OCI-LY1 (cell line): ENCODE results near the gene SLC51B.
A peak's percentile ranks its signal among the peaks of the same experiment; 100 is the strongest.
"Not testable (repeated sequence)": the region's sequence is repeated elsewhere in the genome, so short reads cannot be mapped to it uniquely, and the experiment has no call there.

ENCODE experiments used
- H2AFZ ChIP-seq: fragments of 200-600 bp; sonication (generic), shearing (Covaris generic); 2 replicates; pipeline ENCODE4 v1.6.0; 2014; ENCODE audit warnings: antibody characterized with exemption, mild to moderate bottlenecking, low read length
- H3F3A ChIP-seq: fragments of 200-600 bp; sonication (generic), shearing (Covaris generic); 2 replicates; pipeline ENCODE4 v1.6.0; 2014; ENCODE audit warnings: mild to moderate bottlenecking, antibody characterized with exemption, low read length, moderate library complexity; ENCODE audit not compliant: insufficient read depth
- H3K27ac ChIP-seq: fragments of 200-600 bp; sonication (generic); 2 replicates; pipeline ENCODE4 v1.5.1; 2014; ENCODE audit warnings: low read length, mixed run types, mild to moderate bottlenecking, low read depth; ENCODE audit not compliant: poor library complexity, severe bottlenecking
- H3K27me3 ChIP-seq: fragments of 200-600 bp; sonication (generic); 2 replicates; pipeline ENCODE4 v1.6.0; 2014; ENCODE audit warnings: antibody characterized with exemption, mild to moderate bottlenecking, low read length, moderate library complexity; ENCODE audit not compliant: insufficient read depth
- H3K36me3 ChIP-seq: fragments of 200-600 bp; sonication (generic); 2 replicates; pipeline ENCODE4 v1.6.1; 2014; ENCODE audit warnings: mild to moderate bottlenecking, antibody characterized with exemption, low read length, moderate library complexity, mixed read lengths; ENCODE audit not compliant: insufficient read depth
- H3K4me1 ChIP-seq: fragments of 200-600 bp; sonication (generic); 2 replicates; pipeline ENCODE4 v1.5.1; 2014; ENCODE audit warnings: mild to moderate bottlenecking, low read length, moderate library complexity; ENCODE audit not compliant: insufficient read depth, severe bottlenecking
- H3K4me2 ChIP-seq: fragments of 200-600 bp; sonication (generic), shearing (Covaris generic); 2 replicates; pipeline ENCODE4 v1.6.1; 2014; ENCODE audit warnings: low read length
- H3K4me3 ChIP-seq: fragments of 200-600 bp; sonication (generic); 2 replicates; pipeline ENCODE4 v1.5.1; 2014; ENCODE audit warnings: low read length, low read depth, mild to moderate bottlenecking, mixed read lengths; ENCODE audit not compliant: poor library complexity, severe bottlenecking
- H3K79me2 ChIP-seq: fragments of 200-600 bp; shearing (Covaris generic); 2 replicates; pipeline ENCODE4 v1.6.1; 2016; ENCODE audit warnings: mixed run types, low read length, mixed read lengths; ENCODE audit not compliant: insufficient read depth
- H3K9ac ChIP-seq: fragments of 200-600 bp; sonication (generic), shearing (Covaris generic); 2 replicates; pipeline ENCODE4 v1.6.1; 2014; ENCODE audit warnings: mild to moderate bottlenecking, low read length, mixed read lengths
- H3K9me2 ChIP-seq: fragments of 200-600 bp; sonication (generic), shearing (Covaris generic); 2 replicates; pipeline ENCODE4 v1.6.1; 2014; ENCODE audit warnings: low read depth, mild to moderate bottlenecking, low read length, mixed read lengths
- H3K9me3 ChIP-seq: fragments of 200-600 bp; shearing (Covaris generic); 2 replicates; pipeline ENCODE4 v1.6.1; 2014; ENCODE audit warnings: low read length, mixed read lengths
- H4K20me1 ChIP-seq: fragments of 200-600 bp; sonication (generic), shearing (Covaris generic); 2 replicates; pipeline ENCODE4 v1.6.0; 2016; ENCODE audit warnings: mild to moderate bottlenecking, low read length; ENCODE audit not compliant: insufficient read depth
- CTCF ChIP-seq: fragments of 200-600 bp; sonication (generic), shearing (Covaris generic); IDR thresholded peaks from 2 replicates; pipeline ENCODE4 v1.5.1; 2017; ENCODE audit warnings: mild to moderate bottlenecking, antibody characterized with exemption, low read length, moderate library complexity, mixed read lengths
- EZH2 ChIP-seq: fragments of 200-600 bp; sonication (generic), shearing (Covaris generic); IDR thresholded peaks from 2 replicates; pipeline ENCODE4 v1.8.0; 2017; ENCODE audit warnings: borderline replicate concordance, mixed run types, mild to moderate bottlenecking, antibody characterized with exemption, low read length, moderate library complexity, mixed read lengths

The SLC51B gene

GRCh38 chr15:65004993-65005392 is 40.2 kb upstream of the SLC51B start:
- H3K36me3 ChIP-seq: peaks cover 7% of the 10 kb centered on the region
- H3K9me2 ChIP-seq: no peaks in the 10 kb centered on the region
- H3K4me3 ChIP-seq: no peak overlapping the region
- H3K9me3 ChIP-seq: no peaks in the 10 kb centered on the region
- no peak for TF ChIP-seq CTCF
- no peak for TF ChIP-seq EZH2
- no peak overlapping the region for H3K4me2 ChIP-seq
- no peak overlapping the region for H3K9ac ChIP-seq
- no peak overlapping the region for H2AFZ ChIP-seq
- no peak overlapping the region for H3K27ac ChIP-seq
- no peaks in the 10 kb centered on the region for H3K4me1 ChIP-seq
- no peaks in the 10 kb centered on the region for H3F3A ChIP-seq
- H4K20me1 ChIP-seq: no peaks in the 10 kb centered on the region
- H3K79me2 ChIP-seq: no peaks in the 10 kb centered on the region
- no peaks in the 10 kb centered on the region for H3K27me3 ChIP-seq

GRCh38 chr15:65006876-65007275 is 38.3 kb upstream of the SLC51B start:
- Histone ChIP-seq H3K27ac (no peak overlapping the region), H3K4me1 (no peaks in the 10 kb centered on the region), H3K9ac (no peak overlapping the region), H3K4me2 (no peak overlapping the region), H3K4me3 (no peak overlapping the region), H3F3A (no peaks in the 10 kb centered on the region), H3K79me2 (no peaks in the 10 kb centered on the region), H2AFZ (no peak overlapping the region), H3K9me3 (no peaks in the 10 kb centered on the region), H3K27me3 (no peaks in the 10 kb centered on the region), H4K20me1 (no peaks in the 10 kb centered on the region), H3K36me3 (peaks cover 17% of the 10 kb centered on the region), H3K9me2 (no peaks in the 10 kb centered on the region)
- no peak for TF ChIP-seq EZH2
- TF ChIP-seq CTCF: no peak

- H3K36me3 ChIP-seq: peaks cover 28% of the 10 kb centered on the region
- no peaks in the 10 kb centered on the region for H3K79me2 ChIP-seq
- TF ChIP-seq EZH2 (no peak), CTCF (peak; percentile 38; the same call in 1 of the 2 replicates)
- H3K27me3 ChIP-seq: no peaks in the 10 kb centered on the region
- no peaks in the 10 kb centered on the region for H4K20me1 ChIP-seq
- no peaks in the 10 kb centered on the region for H3K9me2 ChIP-seq
- no peak overlapping the region for H2AFZ ChIP-seq
- no peak overlapping the region for H3K9ac ChIP-seq
- H3K9me3 ChIP-seq: no peaks in the 10 kb centered on the region
- H3F3A ChIP-seq: no peaks in the 10 kb centered on the region
- no peak overlapping the region for H3K27ac ChIP-seq
- H3K4me2 ChIP-seq: no peak overlapping the region
- no peaks in the 10 kb centered on the region for H3K4me1 ChIP-seq
- H3K4me3 ChIP-seq: no peak overlapping the region
These were observed 36.2 kb upstream of the SLC51B start for GRCh38 chr15:65008983-65009382.

GRCh38 chr15:65011198-65011597 is 34.0 kb upstream of the SLC51B start:
- H3K4me2 ChIP-seq, H3K9me2 ChIP-seq, H3K27me3 ChIP-seq, H3K79me2 ChIP-seq, H3K4me1 ChIP-seq, H3F3A ChIP-seq, H3K9me3 ChIP-seq, H3K27ac ChIP-seq, H3K4me3 ChIP-seq, H2AFZ ChIP-seq, H4K20me1 ChIP-seq, H3K9ac ChIP-seq: not testable (repeated sequence)
- peaks cover 50% of the 10 kb centered on the region for H3K36me3 ChIP-seq
